GM12865 (cell line): ENCODE data around the gene HRH4.

Experiments used
- DNase-seq: peaks from one replicate; pipeline ENCODE4 v3.0.0; 2010; ENCODE audit warnings: low read depth
- H3K4me3 ChIP-seq: 2 replicates; pipeline ENCODE4 v1.5.1; 2011; ENCODE audit warnings: mild to moderate bottlenecking, low read depth, low read length, control low read depth
- CTCF ChIP-seq: IDR thresholded peaks from 2 replicates; pipeline ENCODE4 v1.5.1; 2011; ENCODE audit warnings: low read length, control low read depth, low read depth, inconsistent platforms; ENCODE audit not compliant: insufficient read depth; ENCODE audit errors: missing control alignments

The HRH4 gene

GRCh38 chr18:24517554-24517953, 57.1 kb downstream of the HRH4 start:
- no peak overlapping the region for H3K4me3 ChIP-seq
- TF ChIP-seq CTCF = no peak
- DNase-seq = no peak

- DNase-seq = no peak
- H3K4me3 ChIP-seq = no peak overlapping the region
- TF ChIP-seq CTCF = no peak
Observed at GRCh38 chr18:24518596-24518995, 58.2 kb downstream of the HRH4 start.
